GM21723 (cell line): ENCODE results near the gene TCP11.

Experiments
- ATAC-seq: cut with Tn5 transposase; IDR thresholded peaks from one replicate; pipeline ENCODE4 v1.9.1; 2021; ENCODE audit warnings: mild to moderate bottlenecking, moderate library complexity; ENCODE audit not compliant: unreplicated experiment

TCP11 gene

DNA sequence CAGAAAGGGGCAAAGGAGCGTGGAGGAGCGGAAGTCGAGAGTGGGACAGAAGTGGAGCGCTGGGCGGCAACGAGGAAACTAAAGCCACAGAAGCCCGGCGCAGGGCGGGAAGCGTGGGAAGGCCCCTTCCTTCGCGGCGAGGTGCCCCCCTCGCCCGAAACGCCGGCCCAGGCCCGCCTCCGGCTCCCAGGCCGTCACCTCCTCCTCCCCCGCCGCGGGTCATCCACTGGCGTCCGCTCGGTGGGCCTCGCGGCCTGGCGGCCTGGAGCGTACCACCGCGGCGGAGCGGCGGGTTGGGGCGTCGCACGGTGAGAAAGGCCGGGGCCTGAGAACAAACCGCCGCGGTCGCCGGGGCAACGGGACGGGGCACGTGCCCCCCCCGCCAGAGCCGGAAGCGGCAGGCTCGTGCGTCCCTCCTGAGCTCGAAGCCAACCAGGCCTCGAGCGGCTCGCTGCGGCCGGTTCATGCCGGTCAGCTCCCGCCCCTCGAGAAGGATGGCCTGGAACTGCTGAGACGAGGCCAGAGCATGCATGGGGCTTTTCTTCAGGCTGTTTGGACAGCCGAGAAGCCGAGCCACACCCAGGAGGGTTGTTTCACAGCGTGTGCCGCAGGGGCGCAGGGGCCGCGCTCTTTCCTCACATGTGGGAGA, at the start of gene TCP11:
TCP11 (minus strand) TSS at position 333 of the 649 bp plus-strand sequence. CDS start 469 bp downstream, outside the sequence.
- no peak for ATAC-seq

DNA sequence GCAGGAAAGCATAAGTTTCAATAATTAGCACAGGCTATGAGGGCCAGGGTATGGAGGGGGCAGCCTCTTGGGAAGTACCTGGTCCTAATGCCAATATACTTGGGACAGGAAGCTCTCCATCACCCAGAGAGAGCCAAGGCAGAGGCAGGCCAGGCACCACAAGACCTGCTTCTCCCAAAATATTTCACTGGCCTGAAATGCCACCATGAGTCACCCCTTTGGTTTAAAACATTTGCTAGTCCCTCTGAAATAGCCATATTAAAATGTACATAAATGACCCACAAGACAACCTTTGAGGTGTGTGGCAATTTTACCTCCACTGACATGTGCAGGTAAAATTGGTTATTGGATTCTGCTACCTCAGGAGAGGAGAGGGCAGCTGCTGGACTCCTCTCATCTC, 49.2 kb upstream of the TCP11 start:
- ATAC-seq = no peak

DNA sequence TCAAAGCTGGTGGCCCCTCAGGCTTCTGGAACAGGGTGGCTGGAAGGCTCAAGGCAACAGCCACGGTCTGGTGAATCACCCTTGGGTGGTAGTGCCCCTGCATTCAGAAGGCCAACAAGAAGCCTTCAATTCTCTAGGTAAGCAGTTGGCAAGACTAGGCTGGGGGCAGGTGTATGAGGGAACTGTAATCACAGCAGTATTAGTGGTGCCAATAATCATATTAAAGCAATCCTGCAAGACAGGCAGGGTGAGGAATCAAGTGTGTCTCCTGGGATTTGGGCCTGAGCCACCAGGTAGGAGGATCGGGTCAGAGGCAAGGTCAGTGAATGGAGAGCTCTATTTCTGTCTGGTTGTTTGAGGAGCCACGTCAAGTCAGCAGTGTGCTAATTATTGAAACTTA, 47.7 kb upstream of the TCP11 start:
- no peak for ATAC-seq

DNA sequence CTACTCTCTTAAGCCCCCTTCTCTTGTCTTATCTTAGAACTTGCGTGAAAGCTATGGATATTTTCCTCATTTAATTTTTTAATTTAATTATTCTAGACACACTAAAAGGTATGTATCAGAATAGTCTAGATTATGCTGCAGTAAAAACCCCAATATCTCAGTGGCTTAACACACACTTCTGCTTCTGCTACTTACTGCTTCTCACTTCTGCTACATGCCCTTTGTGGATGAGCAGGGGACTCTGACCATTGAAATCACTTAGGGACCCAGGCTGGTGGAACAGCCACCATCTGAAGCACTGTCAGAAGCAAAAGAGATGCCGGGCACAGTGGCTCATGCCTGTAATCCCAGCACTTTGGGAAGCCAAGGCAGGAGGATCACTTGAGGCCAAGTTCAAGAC, 45.4 kb upstream of the TCP11 start:
- ATAC-seq = no peak

DNA sequence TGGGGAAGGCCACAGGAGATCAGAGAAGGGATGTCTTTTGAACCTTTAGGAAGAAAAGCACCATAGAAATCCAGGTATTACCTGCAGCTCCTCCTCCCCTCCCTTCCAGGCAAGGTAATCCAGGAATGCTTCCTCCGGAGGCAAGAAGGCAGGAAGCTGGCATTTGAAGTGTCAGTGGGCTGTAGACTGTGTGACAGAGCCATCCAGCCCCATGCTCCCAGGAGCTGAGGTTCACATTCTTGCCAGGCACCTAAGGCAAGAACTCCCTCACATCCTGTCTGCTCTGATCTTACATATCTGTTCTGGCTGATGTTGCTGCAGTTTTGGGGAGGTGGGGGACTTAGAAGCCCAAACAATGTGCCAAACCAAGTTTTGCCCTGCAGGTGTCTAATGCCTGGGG, 44.8 kb upstream of the TCP11 start:
- ATAC-seq = no peak

DNA sequence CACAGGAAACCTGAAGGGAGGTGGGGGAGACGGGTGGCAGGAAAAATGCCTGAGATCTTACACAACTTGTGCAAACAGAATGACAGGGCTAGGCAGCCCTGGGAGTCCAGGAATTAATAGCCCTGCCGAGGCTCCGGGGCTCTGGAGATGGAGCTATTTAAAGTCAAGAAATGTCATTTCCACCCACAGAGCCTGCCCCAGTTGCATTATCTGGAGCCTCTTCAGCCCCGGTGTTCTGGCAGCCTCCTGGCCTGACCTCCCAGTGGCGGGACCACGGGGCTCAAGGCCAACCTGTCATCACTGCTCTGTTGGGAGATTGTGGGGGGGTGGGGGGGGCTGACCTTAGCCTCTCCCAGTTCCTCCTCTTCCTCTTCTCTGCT, 44.2 kb upstream of the TCP11 start:
- no peak for ATAC-seq

DNA sequence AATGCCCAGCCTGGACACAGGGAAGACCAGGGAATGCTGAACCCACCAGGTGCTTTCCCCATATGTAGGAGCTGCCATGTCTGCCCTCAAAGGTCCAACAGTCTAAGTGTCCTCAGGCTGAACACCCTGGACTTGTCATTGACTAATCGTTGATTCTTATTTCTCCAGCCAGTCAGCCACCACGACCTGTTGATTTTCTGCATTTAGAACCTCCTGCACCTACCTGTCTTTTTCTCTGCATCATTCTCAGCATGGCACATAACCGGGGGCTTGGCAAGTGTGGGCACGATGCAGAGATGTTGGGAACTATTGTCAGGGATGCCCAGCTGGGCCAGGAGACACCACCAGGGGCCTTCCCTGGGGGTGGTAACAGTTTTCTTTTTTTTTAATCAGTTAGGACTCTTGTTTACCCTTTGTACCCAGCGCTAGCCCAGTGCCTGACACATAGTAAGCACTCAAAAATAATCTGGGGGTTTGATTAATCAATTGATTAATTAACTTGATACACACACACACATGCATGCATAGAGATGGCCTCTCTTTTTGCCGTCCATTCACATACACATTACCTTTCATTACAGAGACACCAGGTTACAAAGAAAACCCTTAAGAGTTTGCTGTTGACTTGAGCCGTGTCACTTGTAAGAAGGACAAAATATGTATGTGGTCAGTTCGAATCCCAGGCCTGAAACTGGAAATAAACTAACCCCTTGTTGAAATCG, 43.6 kb upstream of the TCP11 start:
- ATAC-seq = no peak

DNA sequence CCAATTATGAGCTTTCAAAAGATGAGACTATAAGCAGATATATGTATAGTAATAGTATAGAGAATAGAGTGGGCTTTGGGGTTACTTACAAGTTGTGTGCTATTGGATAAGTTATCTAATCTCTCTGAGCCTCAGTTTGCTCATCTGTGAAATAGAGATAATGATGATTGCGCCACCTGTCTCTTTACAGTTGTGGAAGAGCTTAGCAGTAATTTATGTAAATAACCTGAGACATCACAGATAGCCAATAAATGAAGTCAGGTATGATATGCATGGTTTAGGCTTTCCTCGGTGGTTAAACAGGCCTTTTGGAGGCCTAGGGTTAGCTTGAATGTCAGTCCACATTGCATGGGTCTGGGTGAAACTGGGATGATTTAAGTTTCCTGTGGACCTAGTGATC, 42.8 kb upstream of the TCP11 start:
- ATAC-seq = no peak

DNA sequence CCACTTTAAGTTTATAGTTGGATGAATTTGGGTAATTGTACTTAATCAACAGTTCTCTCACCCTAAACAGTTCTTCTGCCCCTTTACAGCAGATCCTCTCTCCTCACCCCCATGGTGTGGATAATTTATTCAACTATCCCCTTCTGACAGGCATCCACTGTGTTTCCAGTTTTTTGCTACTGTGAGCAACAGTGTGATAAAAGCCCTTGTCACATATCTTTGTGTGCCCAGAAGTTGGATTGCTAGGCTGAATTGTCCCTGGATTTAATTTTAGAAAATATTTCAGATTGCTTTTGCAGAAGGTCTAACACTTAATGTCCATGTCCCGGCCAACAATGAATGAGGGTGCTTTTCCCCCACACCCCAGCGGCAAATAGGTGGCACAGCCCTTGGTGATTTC, 42.1 kb upstream of the TCP11 start:
- ATAC-seq = no peak

DNA sequence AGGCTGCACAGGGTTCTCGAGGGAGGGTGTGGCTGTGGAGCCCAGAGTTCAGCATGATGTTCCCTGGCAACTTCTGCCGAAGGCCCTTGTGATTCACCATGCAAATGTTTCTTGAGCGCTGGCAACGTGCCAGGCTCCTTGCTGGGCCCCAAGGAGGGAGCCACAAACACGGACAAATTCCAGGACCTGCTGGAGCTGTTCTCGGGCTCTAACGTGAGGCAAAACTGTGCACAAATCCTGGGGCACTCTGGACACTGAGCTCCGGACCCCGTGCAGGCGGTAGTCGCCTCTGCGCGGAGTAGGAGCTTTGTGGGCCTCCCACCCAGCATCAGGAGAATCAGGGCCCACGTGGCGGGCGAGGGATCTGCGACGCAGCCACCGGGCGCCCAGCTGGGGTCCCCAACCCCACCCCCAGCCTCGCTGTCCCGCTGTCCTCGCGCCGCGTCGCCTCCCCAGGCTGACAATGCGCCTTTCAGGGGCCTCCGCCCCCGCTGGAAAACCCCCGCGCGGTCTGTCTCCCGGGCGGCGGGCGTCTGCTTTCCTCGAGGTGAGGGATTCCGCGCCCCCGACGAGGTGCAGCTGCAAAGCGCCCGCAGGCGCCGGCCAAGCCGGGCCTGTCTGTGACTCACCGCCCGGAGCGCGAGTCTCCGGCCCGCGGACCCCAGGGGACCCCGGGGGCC, 40.9 kb upstream of the TCP11 start:
- ATAC-seq = no peak

DNA sequence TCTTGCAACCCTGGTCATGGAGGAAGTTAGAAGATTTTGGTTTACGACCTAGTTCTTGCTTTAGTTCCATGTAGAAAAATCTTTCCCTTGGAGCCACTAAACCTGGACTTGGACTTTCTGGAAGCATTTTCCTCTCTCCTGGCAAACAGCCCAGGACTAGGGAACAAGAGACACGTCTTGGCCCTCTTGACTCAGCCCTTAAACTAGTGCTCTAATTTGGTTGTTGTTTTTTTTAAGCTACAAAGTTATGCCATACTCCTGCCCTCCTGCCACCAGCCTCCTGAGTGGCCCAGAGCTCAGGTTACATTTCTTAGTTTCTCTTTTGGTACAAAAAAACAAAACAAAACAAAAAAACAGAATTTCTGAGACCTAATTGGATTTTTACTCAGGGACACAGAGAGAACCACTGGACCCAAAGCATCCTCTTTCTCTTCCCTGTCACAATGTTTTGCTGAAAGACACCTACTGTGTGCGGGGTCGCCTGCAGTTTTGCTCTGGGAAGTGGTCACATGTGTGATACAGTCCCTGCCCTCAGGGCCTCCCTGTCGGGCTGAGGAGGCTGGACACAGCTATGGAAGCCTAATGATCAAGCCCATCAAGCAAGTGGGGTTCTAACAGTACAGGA, 40.3 kb upstream of the TCP11 start:
- no peak for ATAC-seq

DNA sequence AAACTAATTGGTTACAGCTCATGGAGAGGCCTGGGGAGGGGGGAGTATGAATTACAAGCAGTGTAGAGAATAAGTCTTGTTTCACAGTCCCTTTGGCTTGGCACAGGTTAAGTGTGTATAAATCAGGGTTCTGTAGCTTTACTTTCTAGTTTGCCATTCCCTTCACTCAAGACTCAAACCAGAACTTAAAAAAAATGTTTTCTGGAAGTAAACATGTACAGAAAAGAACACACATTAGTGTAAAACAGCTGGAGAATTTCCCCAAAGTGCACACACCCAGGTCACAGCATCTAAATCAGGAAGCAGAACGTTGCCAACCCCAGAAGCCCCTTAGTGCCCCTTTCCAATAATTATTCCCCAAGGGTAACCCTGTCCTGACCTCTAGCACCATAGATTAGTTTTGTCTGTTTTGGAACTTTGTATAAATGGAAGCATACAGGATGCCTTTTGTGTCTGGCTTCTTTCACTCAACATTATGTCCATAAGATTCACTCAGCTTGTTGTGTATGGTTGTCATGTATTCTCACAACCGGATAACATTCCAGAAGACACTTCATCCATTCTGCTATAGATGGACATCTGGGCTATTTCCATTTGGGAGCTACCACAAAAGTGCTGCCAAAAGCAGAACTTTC, 38.9 kb upstream of the TCP11 start:
- no peak for ATAC-seq

DNA sequence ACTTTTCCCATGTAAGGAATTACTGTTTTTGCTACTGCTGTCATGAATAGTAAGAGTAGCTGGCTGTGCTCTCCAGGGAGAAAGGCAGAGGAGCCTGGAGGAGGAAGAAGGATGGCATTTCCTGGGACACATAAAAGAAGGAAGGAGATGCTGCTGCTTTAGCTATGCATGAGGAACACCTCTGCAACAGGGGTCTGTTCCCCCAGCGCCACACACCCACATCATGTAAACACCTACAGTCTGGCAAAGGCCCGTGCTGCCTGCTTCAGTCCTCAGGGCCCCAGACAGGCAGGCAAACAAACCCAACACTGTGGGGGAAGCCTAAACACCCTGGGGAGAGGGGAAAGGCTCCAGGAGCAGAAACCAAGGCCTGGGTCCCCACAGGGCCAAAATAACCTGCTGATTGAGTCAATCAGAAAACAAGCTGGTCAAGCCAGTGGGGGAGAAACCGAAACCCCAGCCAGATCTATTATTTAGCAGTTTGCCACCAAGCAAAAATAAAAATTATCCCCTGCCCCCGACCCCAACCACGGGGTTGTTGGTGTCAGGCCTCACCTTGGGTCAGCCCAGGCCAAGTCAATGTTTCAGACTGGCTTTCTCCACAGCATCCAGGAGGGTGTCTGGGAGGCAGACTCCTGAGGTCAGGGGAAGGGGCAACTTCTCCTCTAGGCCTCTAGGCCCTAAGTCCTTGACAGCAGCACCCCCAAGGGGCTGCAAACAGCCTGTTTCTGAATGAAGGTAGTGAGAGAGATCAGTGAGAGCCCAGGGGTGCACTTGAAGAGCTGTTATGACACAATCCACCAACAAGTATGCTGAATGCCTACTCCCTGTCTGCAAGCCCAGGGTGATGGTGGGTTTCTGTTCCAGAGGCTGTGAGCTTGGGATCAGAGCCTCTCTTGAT, 38.0 kb upstream of the TCP11 start:
- ATAC-seq = no peak

DNA sequence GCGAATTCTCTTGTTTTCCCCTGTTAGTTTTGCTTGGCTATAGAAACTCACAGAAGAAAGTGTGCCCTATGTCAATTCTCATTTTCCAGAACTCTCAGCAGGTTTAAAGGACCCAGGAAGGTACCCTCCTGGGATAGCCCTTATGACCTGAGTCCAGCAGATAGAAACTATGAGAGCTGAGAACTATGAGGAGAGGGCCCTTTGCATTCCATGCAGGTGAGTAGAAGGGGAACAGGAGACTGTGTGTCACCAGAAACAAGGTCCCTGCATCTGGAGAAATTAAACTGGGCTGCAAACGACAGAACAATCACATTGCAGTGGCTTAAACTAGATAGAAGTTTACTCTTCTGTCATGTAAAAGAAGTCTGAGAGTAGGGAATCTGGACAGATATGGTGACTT, 36.9 kb upstream of the TCP11 start:
- ATAC-seq = no peak

DNA sequence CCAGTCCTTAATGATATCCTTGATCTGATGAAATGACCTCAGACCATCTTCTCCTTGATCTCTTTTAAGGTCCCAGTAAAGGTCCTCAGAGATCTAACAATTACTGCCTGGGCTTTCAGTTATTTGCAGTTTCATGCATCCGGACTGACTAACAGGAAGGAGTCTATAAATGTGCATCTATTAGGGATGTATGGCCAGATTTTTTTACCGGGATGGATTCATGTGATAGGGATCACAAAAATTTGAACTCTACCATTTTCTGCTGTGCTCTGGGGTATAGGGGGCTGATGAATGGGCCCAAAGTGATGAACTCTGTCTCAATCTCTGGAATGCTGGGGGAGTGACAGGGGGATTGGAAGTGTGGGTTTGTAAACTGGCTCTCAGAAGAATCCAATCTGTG, 36.5 kb upstream of the TCP11 start:
- no peak for ATAC-seq

DNA sequence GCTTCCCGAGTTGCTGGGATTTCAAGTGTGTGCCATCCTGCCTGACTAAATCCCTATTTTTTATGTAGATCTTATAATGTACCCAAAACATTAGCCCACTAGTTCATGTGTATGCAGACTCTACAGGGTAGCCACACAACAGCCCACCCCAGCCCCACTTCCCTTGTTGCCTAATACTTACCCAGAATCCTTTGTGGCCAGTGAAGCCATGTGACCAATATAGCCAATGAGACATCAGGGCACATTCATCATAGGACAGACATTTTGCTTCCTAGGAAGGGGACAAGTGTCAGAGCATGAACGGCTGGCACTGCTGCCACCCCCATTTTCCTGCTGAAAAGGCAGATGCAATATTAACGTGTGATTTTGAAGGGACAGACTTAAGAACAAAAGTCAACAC, 36.0 kb upstream of the TCP11 start:
- no peak for ATAC-seq

DNA sequence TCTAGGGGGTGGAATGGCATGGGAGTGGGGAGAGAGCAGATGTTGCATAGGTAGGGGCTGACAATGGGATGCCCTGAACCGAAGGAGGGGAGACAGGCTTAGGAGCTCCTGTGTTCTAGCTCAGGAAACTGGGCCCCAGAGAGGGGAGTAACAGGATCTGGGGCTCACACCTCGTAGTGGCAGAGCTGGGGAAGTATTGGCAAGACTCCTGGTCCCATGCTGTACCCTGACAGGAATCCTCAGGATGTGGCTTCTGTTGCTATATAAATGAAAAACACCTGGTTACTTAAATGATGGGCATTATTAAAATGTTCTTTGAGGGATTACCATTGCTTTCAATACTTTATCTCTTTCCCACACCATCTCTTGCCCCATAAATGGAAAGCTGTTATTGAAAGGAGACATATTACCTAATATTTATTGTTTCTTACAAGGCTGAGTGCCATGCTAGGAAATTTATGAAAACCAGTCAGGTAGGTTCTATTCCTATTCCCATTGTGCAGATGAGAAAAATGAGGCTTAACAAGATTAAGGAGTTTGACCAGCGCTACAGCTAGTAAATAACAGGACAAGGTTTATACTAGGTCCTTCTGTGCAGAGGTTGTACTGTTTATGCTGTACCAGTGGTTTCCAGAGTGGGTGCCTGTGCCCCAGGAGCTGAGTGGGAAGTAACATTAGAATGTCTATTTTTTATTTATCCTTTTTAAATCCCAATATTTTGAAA, 35.3 kb upstream of the TCP11 start:
- no peak for ATAC-seq

DNA sequence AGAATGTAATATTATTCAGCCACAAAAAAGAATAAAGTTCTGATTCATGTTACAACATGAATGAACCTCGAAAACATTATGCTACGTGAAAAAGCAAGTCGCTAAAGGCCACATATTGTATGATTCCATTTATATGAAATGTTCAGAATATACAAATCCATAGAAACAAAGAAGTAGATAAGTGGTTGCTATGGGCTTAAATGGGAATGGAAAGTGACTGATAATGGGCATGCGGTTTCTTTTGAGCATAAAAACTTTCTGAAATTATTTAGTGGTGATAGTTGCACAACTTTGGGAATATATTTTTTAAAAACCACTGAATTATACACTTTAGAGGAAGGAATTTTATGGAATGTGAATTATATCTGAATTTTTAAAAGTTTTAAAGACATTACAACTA, 33.4 kb upstream of the TCP11 start:
- no peak for ATAC-seq

DNA sequence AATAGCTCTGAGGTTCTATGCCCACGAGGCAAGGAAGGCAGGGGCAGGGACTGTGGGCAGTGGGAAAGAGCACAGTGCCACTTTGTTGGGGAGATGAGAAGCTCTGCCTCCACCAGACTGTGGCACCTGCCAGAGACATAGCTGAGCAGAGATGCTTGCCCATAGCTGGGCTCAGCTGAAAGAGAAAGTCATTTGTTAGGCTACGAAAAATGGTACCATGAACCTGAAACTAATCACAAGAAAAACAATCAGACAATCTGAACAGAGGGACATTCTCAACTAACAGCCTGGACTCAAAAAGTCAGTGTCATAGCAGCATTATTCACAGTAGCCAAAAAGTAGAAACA, 32.9 kb upstream of the TCP11 start:
- ATAC-seq = no peak
